ENCODE data around the gene NOTCH2. TPM values are rescaled to one million over a fixed set of nuclear protein-coding genes. Genes with fewer than 3 reads are reported as not detected.

NOTCH2 gene
- total and polyA plus RNA-seq, 9 of the 15 experiments (the other 6 are each of a cell fraction or from before 2014, with no cell fraction given), result 0.04 to 1.2 (median 0.28) TPM; not detected in 1

DNA sequence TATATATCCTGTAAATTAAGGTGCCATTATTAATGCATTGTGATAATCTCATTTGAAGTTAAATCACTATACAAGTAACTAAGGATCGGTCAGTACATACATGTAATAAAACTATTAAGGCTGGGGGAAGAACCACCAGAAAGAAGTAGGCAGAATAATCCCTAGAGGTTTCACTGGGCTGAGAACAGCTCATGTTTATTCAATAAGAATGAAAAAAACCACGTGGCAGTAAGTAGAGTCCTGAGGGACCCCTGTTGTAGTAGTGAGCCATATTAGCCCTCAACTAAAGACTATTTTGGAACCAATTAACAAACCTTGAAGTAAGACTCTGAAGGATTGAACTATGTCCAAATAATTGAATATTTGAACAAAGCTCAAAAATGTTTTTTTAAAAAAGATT, 126.2 kb downstream of the NOTCH2 start:
- Histone ChIP-seq H3K36me3 (ENCODE audit: control insufficient read depth, insufficient read depth, low read length) (no peaks in the 10 kb centered on the region), H3K27ac (ENCODE audit: extremely low read depth, low read depth, low read length) (no peak overlapping the region), H3K4me1 (replicated peaks in 1 of 2; ENCODE audit: control insufficient read depth in 2 of 2, insufficient read depth in 2 of 2, low read length in 2 of 2) (no peaks in the 10 kb centered on the region), H3K27me3 (ENCODE audit: control insufficient read depth in 2 of 2, insufficient read depth in 2 of 2, low read length in 2 of 2) (peaks cover 2 to 3% of the 10 kb centered on the region in 2 experiments; a peak in 1 of 5 replicates), H3K9me1 (ENCODE audit: control insufficient read depth, insufficient read depth, low read length) (no peaks in the 10 kb centered on the region), H3K4me3 (no peak overlapping the region), H4K20me1 (replicated peaks; ENCODE audit: control insufficient read depth, insufficient read depth, low read length) (no peaks in the 10 kb centered on the region), H2AFZ (ENCODE audit: low read depth, low read length) (no peak overlapping the region), H3K9me3 (replicated peaks; ENCODE audit: control insufficient read depth, insufficient read depth, low read depth, low read length) (no peaks in the 10 kb centered on the region), H3K4me2 (ENCODE audit: insufficient read depth, low read length) (no peak overlapping the region), H3K9ac (ENCODE audit: insufficient read depth in 1 of 2, low read depth in 2 of 2, low read length in 2 of 2) (no peak overlapping the region), H3K79me2 (ENCODE audit: control insufficient read depth, insufficient read depth, low read length) (no peaks in the 10 kb centered on the region)
- DNase-seq (ENCODE audit: extremely low read depth in 1 of 4, low spot score in 3 of 4) (no peak), ATAC-seq (no peak), FAIRE-seq (no peak)
- POLR2A ChIA-PET, result no interaction called here
- CTCF ChIA-PET (ENCODE audit: low intra/inter-chr PET ratio), result no interaction called here
- TF ChIP-seq GABPB1 (CRISPR knock-in tag; IDR thresholded peaks at IDR 0.05) (no peak), TBP (optimal IDR thresholded peaks at IDR 0.05; ENCODE audit: low read depth, low read length) (no peak), ZBED1 (IDR thresholded peaks at IDR 0.05) (no peak), BRD4 (IDR thresholded peaks at IDR 0.05) (no peak), HDAC2 (IDR thresholded peaks at IDR 0.05) (no peak)
- TF ChIP-seq, protein P1, sequence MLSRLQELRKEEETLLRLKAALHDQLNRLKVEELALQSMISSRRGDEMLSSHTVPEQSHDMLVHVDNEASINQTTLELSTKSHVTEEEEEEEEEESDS (CRISPR knock-in tag; IDR thresholded peaks at IDR 0.05), result no peak
- intact Hi-C loops (cut with micrococcal nuclease), result no loop called here
- no TSS peak for BruUV-seq (replicated peaks)
- WGBS (ENCODE audit: insufficient coverage, low coverage, missing lambda C conversion rate), result 8% methylated on average over 2 of the region's 2 CpGs
- in situ Hi-C loops (cut with MboI), result no loop called here

DNA sequence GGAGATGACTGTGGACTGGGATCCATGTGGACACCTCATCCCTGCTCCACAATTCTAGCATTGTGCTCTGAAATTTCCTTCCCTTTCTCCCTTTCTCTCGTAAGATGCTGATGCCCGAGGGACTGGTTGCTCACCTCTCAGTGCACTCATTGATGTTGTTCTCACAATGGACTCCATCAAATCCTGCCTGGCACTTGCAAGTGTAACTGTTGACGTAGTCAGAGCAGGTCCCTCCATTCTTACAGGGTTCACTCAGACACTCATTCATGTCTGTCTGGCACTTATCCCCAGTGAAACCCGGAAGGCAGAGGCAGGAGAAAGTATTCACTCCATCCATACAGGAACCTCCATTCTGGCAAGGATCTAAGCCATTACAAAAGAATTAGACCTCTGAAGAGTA, 128.1 kb downstream of the NOTCH2 start:
- Histone ChIP-seq H3K36me3 (ENCODE audit: control insufficient read depth, insufficient read depth, low read length) (no peaks in the 10 kb centered on the region), H3K27me3 (ENCODE audit: control insufficient read depth in 2 of 2, insufficient read depth in 2 of 2, low read length in 2 of 2) (peaks cover 2 to 10% of the 10 kb centered on the region in 2 experiments; a peak in 1 of 5 replicates), H3K9me1 (ENCODE audit: control insufficient read depth, insufficient read depth, low read length) (no peaks in the 10 kb centered on the region), H3K9me3 (replicated peaks; ENCODE audit: control insufficient read depth, insufficient read depth, low read depth, low read length) (no peaks in the 10 kb centered on the region), H3K9ac (ENCODE audit: insufficient read depth in 1 of 2, low read depth in 2 of 2, low read length in 2 of 2) (no peak overlapping the region), H3K4me3 (no peak overlapping the region), H3K79me2 (ENCODE audit: control insufficient read depth, insufficient read depth, low read length) (no peaks in the 10 kb centered on the region), H3K4me2 (ENCODE audit: insufficient read depth, low read length) (no peak overlapping the region), H3K4me1 (replicated peaks in 1 of 2; ENCODE audit: control insufficient read depth in 2 of 2, insufficient read depth in 2 of 2, low read length in 2 of 2) (no peaks in the 10 kb centered on the region), H4K20me1 (replicated peaks; ENCODE audit: control insufficient read depth, insufficient read depth, low read length) (no peaks in the 10 kb centered on the region), H2AFZ (ENCODE audit: low read depth, low read length) (no peak overlapping the region), H3K27ac (ENCODE audit: extremely low read depth, low read depth, low read length) (no peak overlapping the region)
- FAIRE-seq, result no peak
- intact Hi-C loops (cut with micrococcal nuclease), result no loop called here
- BruUV-seq (replicated peaks), result no TSS peak
- in situ Hi-C loops (cut with MboI), result no loop called here
- 0% methylated on average over 4 of the region's 4 CpGs for WGBS (ENCODE audit: insufficient coverage, low coverage, missing lambda C conversion rate)
- ChIA-PET POLR2A (no interaction called here), CTCF (ENCODE audit: low intra/inter-chr PET ratio) (no interaction called here)
- ATAC-seq, result no peak
- no peak for DNase-seq (ENCODE audit: extremely low read depth in 1 of 4, low spot score in 3 of 4)
- TF ChIP-seq CBX8 (IDR thresholded peaks at IDR 0.05; ENCODE audit: borderline replicate concordance, extremely low read depth, low read depth, low read length, poor library complexity, severe bottlenecking) (no peak), ZNF24 (IDR thresholded peaks at IDR 0.05) (no peak), ILF3 (IDR thresholded peaks at IDR 0.05; ENCODE audit: borderline replicate concordance) (no peak), BCOR (IDR thresholded peaks at IDR 0.05) (no peak)
- TF ChIP-seq, protein P2, sequence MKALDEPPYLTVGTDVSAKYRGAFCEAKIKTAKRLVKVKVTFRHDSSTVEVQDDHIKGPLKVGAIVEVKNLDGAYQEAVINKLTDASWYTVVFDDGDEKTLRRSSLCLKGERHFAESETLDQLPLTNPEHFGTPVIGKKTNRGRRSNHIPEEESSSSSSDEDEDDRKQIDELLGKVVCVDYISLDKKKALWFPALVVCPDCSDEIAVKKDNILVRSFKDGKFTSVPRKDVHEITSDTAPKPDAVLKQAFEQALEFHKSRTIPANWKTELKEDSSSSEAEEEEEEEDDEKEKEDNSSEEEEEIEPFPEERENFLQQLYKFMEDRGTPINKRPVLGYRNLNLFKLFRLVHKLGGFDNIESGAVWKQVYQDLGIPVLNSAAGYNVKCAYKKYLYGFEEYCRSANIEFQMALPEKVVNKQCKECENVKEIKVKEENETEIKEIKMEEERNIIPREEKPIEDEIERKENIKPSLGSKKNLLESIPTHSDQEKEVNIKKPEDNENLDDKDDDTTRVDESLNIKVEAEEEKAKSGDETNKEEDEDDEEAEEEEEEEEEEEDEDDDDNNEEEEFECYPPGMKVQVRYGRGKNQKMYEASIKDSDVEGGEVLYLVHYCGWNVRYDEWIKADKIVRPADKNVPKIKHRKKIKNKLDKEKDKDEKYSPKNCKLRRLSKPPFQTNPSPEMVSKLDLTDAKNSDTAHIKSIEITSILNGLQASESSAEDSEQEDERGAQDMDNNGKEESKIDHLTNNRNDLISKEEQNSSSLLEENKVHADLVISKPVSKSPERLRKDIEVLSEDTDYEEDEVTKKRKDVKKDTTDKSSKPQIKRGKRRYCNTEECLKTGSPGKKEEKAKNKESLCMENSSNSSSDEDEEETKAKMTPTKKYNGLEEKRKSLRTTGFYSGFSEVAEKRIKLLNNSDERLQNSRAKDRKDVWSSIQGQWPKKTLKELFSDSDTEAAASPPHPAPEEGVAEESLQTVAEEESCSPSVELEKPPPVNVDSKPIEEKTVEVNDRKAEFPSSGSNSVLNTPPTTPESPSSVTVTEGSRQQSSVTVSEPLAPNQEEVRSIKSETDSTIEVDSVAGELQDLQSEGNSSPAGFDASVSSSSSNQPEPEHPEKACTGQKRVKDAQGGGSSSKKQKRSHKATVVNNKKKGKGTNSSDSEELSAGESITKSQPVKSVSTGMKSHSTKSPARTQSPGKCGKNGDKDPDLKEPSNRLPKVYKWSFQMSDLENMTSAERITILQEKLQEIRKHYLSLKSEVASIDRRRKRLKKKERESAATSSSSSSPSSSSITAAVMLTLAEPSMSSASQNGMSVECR (CRISPR knock-in tag; IDR thresholded peaks at IDR 0.05), result no peak
- TF ChIP-seq, protein P3, sequence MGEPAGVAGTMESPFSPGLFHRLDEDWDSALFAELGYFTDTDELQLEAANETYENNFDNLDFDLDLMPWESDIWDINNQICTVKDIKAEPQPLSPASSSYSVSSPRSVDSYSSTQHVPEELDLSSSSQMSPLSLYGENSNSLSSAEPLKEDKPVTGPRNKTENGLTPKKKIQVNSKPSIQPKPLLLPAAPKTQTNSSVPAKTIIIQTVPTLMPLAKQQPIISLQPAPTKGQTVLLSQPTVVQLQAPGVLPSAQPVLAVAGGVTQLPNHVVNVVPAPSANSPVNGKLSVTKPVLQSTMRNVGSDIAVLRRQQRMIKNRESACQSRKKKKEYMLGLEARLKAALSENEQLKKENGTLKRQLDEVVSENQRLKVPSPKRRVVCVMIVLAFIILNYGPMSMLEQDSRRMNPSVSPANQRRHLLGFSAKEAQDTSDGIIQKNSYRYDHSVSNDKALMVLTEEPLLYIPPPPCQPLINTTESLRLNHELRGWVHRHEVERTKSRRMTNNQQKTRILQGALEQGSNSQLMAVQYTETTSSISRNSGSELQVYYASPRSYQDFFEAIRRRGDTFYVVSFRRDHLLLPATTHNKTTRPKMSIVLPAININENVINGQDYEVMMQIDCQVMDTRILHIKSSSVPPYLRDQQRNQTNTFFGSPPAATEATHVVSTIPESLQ (CRISPR knock-in tag; IDR thresholded peaks at IDR 0.05), result no peak

All from K562 (cell line).